HUES64 (cell line): ENCODE data around the gene ANK2.
A peak's percentile ranks its signal among the peaks of the same experiment; 100 is the strongest.

Source experiments
- H3K27ac ChIP-seq: 2 replicates; pipeline ENCODE4 v1.7.0; 2013; ENCODE audit warnings: low read depth, low read length, inconsistent platforms
- H3K27me3 ChIP-seq: 2 replicates; pipeline ENCODE4 v1.6.1; 2013; ENCODE audit warnings: mild to moderate bottlenecking, low read length; ENCODE audit not compliant: insufficient read depth
- H3K36me3 ChIP-seq: 2 replicates; pipeline ENCODE4 v1.6.1; 2013; ENCODE audit warnings: mild to moderate bottlenecking, low read length; ENCODE audit not compliant: insufficient read depth
- H3K4me1 ChIP-seq: 2 replicates; pipeline ENCODE4 v1.6.1; 2013; ENCODE audit warnings: mild to moderate bottlenecking, low read length, moderate library complexity; ENCODE audit not compliant: insufficient read depth
- H3K4me3 ChIP-seq: 2 replicates; pipeline ENCODE4 v1.5.1; 2013; ENCODE audit warnings: mild to moderate bottlenecking, low read length, moderate library complexity
- H3K9ac ChIP-seq: 2 replicates; pipeline ENCODE4 v1.6.1; 2013; ENCODE audit warnings: mild to moderate bottlenecking, low read depth, low read length
- H3K9me3 ChIP-seq: 2 replicates; pipeline ENCODE4 v1.6.1; 2013; ENCODE audit warnings: low read depth, low read length; ENCODE audit not compliant: insufficient read depth
- WGBS: fragments of 150-250, 120-280 bp; methylation state at CpG from one replicate; pipeline ENCODE4 v1.1.7; 2013; ENCODE audit warnings: missing lambda C conversion rate; 5-methylcytosine and 5-hydroxymethylcytosine counted together

The ANK2 gene

GRCh38 chr4:113290666-113291065 lies 241.2 kb downstream of the ANK2 start:
- H3K4me1 ChIP-seq: peaks cover 59% of the 10 kb centered on the region
- 80% methylated on average over 1 of the region's 2 CpGs for WGBS
- H3K4me3 ChIP-seq: no peak overlapping the region
- H3K9ac ChIP-seq: no peak overlapping the region
- no peaks in the 10 kb centered on the region for H3K9me3 ChIP-seq
- H3K27ac ChIP-seq: no peak overlapping the region
- no peaks in the 10 kb centered on the region for H3K27me3 ChIP-seq
- peaks cover 32% of the 10 kb centered on the region for H3K36me3 ChIP-seq

- peak overlapping the region; percentile 93 for H3K27ac ChIP-seq
- H3K36me3 ChIP-seq: peaks cover 35% of the 10 kb centered on the region
- H3K4me3 ChIP-seq: peak overlapping the region; percentile 26
- H3K4me1 ChIP-seq: peaks cover 60% of the 10 kb centered on the region
- H3K27me3 ChIP-seq: no peaks in the 10 kb centered on the region
- no peaks in the 10 kb centered on the region for H3K9me3 ChIP-seq
- H3K9ac ChIP-seq: peak overlapping the region; percentile 54
- whole genome bisulfite sequencing: 8% methylated on average over 21 of the region's 21 CpGs
Observed at GRCh38 chr4:113292371-113293042, 243.1 kb downstream of the ANK2 start.

GRCh38 chr4:113293043-113293560 lies 243.6 kb downstream of the ANK2 start:
- Histone ChIP-seq H3K27ac (peak overlapping the region; percentile 93; the same call in 1 of the 2 replicates), H3K4me3 (peak overlapping the region; percentile 26), H3K36me3 (peaks cover 29% of the 10 kb centered on the region), H3K9me3 (no peaks in the 10 kb centered on the region), H3K27me3 (no peaks in the 10 kb centered on the region), H3K9ac (peak overlapping the region; percentile 15; the same call in 1 of the 2 replicates), H3K4me1 (peaks cover 60% of the 10 kb centered on the region)
- 30% methylated on average over 9 of the region's 9 CpGs for WGBS

GRCh38 chr4:113293674-113294073 lies 244.2 kb downstream of the ANK2 start:
- peak overlapping the region; percentile 93; the same call in 1 of the 2 replicates for H3K27ac ChIP-seq
- no peaks in the 10 kb centered on the region for H3K27me3 ChIP-seq
- H3K36me3 ChIP-seq: peaks cover 23% of the 10 kb centered on the region
- 46% methylated on average over 3 of the region's 4 CpGs for WGBS
- H3K4me3 ChIP-seq: 0 out of 2 replicates have a peak overlapping the region, but pooled peaks have one; percentile 26
- H3K9ac ChIP-seq: no peak overlapping the region
- peaks cover 60% of the 10 kb centered on the region for H3K4me1 ChIP-seq
- H3K9me3 ChIP-seq: no peaks in the 10 kb centered on the region

- no peak overlapping the region for H3K27ac ChIP-seq
- no peak overlapping the region for H3K4me3 ChIP-seq
- 95% methylated on average over 1 of the region's 1 CpG for WGBS
- peaks cover 20% of the 10 kb centered on the region for H3K36me3 ChIP-seq
- no peak overlapping the region for H3K9ac ChIP-seq
- H3K27me3 ChIP-seq: no peaks in the 10 kb centered on the region
- H3K9me3 ChIP-seq: no peaks in the 10 kb centered on the region
- H3K4me1 ChIP-seq: peaks cover 57% of the 10 kb centered on the region
Observed at GRCh38 chr4:113294908-113295307, 245.5 kb downstream of the ANK2 start.

- H3K4me1 ChIP-seq: peaks cover 13% of the 10 kb centered on the region
- no peak overlapping the region for H3K9ac ChIP-seq
- peak overlapping the region; percentile 2; the same call in 1 of the 2 replicates for H3K27ac ChIP-seq
- no peaks in the 10 kb centered on the region for H3K27me3 ChIP-seq
- no peak overlapping the region for H3K4me3 ChIP-seq
- H3K36me3 ChIP-seq: peaks cover 17% of the 10 kb centered on the region
- 90% methylated on average over 5 of the region's 5 CpGs for WGBS
- no peaks in the 10 kb centered on the region for H3K9me3 ChIP-seq
Observed at GRCh38 chr4:113300471-113300928, 251.0 kb downstream of the ANK2 start.

- Histone ChIP-seq H3K27me3 (no peaks in the 10 kb centered on the region), H3K36me3 (peaks cover 9% of the 10 kb centered on the region), H3K4me3 (no peak overlapping the region), H3K4me1 (peaks cover 10% of the 10 kb centered on the region), H3K9me3 (no peaks in the 10 kb centered on the region), H3K27ac (no peak overlapping the region), H3K9ac (no peak overlapping the region)
- 100% methylated on average over 1 of the region's 1 CpG for WGBS
Observed at GRCh38 chr4:113302051-113302450, 252.6 kb downstream of the ANK2 start.

- no peaks in the 10 kb centered on the region for H3K9me3 ChIP-seq
- H3K4me3 ChIP-seq: no peak overlapping the region
- no CpG with 5 or more reads among the region's 1 CpG for WGBS
- H3K36me3 ChIP-seq: peaks cover 12% of the 10 kb centered on the region
- H3K4me1 ChIP-seq: peaks cover 10% of the 10 kb centered on the region
- H3K27me3 ChIP-seq: no peaks in the 10 kb centered on the region
- no peak overlapping the region for H3K27ac ChIP-seq
- no peak overlapping the region for H3K9ac ChIP-seq
Observed at GRCh38 chr4:113303315-113303714, 253.9 kb downstream of the ANK2 start.

GRCh38 chr4:113311047-113311446 lies 261.6 kb downstream of the ANK2 start:
- WGBS: 94% methylated on average over 2 of the region's 2 CpGs
- H3K4me3 ChIP-seq: no peak overlapping the region
- no peaks in the 10 kb centered on the region for H3K9me3 ChIP-seq
- no peaks in the 10 kb centered on the region for H3K27me3 ChIP-seq
- no peak overlapping the region for H3K27ac ChIP-seq
- no peaks in the 10 kb centered on the region for H3K4me1 ChIP-seq
- peaks cover 20% of the 10 kb centered on the region for H3K36me3 ChIP-seq
- no peak overlapping the region for H3K9ac ChIP-seq

- Histone ChIP-seq H3K9ac (no peak overlapping the region), H3K36me3 (peaks cover 20% of the 10 kb centered on the region), H3K27me3 (no peaks in the 10 kb centered on the region), H3K4me3 (no peak overlapping the region), H3K9me3 (no peaks in the 10 kb centered on the region), H3K27ac (no peak overlapping the region), H3K4me1 (no peaks in the 10 kb centered on the region)
- 54% methylated on average over 3 of the region's 3 CpGs for WGBS
Observed at GRCh38 chr4:113312529-113312928, 263.1 kb downstream of the ANK2 start.

GRCh38 chr4:113314426-113314825 lies 265.0 kb downstream of the ANK2 start:
- Histone ChIP-seq H3K9me3 (no peaks in the 10 kb centered on the region), H3K36me3 (peaks cover 36% of the 10 kb centered on the region), H3K9ac (no peak overlapping the region), H3K27ac (no peak overlapping the region), H3K4me1 (no peaks in the 10 kb centered on the region), H3K4me3 (no peak overlapping the region), H3K27me3 (no peaks in the 10 kb centered on the region)
- 100% methylated on average over 1 of the region's 3 CpGs for WGBS
